BJ (cell line): ENCODE results near the gene MYADML2. TPM values are rescaled to one million over a fixed set of nuclear protein-coding genes. Genes with fewer than 3 reads are reported as not detected.

Source experiments
- CTCF ChIA-PET: fragments of 350-600 bp; formaldehyde crosslinking; extraction: SDS; loops from one replicate; lab custom pipeline; 2021; ENCODE audit warnings: antibody characterized with exemption, inconsistent platforms; lab: Yijun Ruan, JAX
- POLR2A ChIA-PET: fragments of 300-600 bp; sonication (Branson Sonifier 250); formaldehyde crosslinking; extraction: SDS; loops from one replicate; lab custom pipeline; 2021; ENCODE audit warnings: antibody characterized with exemption; lab: Charles Lee
- DNase-seq: peaks from one replicate; pipeline ENCODE4 v3.0.0-alpha.2; 2011; ENCODE audit warnings: low read depth
- H3K27me3 ChIP-seq: 2 replicates; pipeline ENCODE4 v1.6.0; 2011; ENCODE audit warnings: low read length; ENCODE audit not compliant: control insufficient read depth, insufficient read depth
- H3K36me3 ChIP-seq: 2 replicates; pipeline ENCODE4 v1.5.1; 2011; ENCODE audit warnings: low read length; ENCODE audit not compliant: control insufficient read depth, insufficient read depth
- H3K4me3 ChIP-seq: 2 replicates; pipeline ENCODE4 v1.5.1; 2011; ENCODE audit warnings: low read depth, mild to moderate bottlenecking, control low read depth, low read length
- polyA plus RNA-seq: library from polyadenylated mRNA; depleted of rRNA; stranded (reverse); fragments of >200 nt; gene quantifications from 2 replicates; pipeline ENCODE4 v1.2.3, GENCODE V29; 2011
- TF ChIP-seq, protein P1 (sequence below): IDR thresholded peaks from 2 replicates; pipeline ENCODE4 v1.5.1; 2011; ENCODE audit warnings: low read depth, mild to moderate bottlenecking, control low read depth, inconsistent platforms, low read length, moderate library complexity; ENCODE audit not compliant: insufficient read depth

Gene MYADML2
- polyA plus RNA-seq, 1 experiment: not detected

DNA sequence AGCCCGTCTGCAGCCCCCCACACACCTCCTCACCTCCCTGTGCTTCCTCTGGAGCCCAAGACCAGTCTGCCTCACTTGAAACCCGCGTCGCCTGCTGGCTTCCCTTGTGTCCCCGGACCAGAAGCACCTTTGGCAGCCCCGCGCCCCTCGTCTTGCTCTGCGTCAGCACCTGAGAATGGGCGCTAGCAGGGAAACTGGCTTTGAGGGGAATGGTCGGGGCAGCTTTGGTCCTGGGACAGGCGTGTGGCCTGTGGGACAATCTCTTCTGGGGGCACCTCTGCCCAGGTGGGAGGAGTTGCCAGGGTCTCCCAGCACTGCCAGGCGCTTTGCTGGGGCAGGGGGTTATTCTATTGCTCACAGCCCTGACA lies 15.9 kb downstream of the MYADML2 start:
- Histone ChIP-seq H3K4me3 (no peak overlapping the region), H3K27me3 (no peaks in the 10 kb centered on the region), H3K36me3 (peaks cover 20% of the 10 kb centered on the region)
- ChIA-PET POLR2A (no interaction called here), CTCF (no interaction called here)
- TF ChIP-seq, protein P1, sequence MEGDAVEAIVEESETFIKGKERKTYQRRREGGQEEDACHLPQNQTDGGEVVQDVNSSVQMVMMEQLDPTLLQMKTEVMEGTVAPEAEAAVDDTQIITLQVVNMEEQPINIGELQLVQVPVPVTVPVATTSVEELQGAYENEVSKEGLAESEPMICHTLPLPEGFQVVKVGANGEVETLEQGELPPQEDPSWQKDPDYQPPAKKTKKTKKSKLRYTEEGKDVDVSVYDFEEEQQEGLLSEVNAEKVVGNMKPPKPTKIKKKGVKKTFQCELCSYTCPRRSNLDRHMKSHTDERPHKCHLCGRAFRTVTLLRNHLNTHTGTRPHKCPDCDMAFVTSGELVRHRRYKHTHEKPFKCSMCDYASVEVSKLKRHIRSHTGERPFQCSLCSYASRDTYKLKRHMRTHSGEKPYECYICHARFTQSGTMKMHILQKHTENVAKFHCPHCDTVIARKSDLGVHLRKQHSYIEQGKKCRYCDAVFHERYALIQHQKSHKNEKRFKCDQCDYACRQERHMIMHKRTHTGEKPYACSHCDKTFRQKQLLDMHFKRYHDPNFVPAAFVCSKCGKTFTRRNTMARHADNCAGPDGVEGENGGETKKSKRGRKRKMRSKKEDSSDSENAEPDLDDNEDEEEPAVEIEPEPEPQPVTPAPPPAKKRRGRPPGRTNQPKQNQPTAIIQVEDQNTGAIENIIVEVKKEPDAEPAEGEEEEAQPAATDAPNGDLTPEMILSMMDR: no peak
- no peak for DNase-seq

DNA sequence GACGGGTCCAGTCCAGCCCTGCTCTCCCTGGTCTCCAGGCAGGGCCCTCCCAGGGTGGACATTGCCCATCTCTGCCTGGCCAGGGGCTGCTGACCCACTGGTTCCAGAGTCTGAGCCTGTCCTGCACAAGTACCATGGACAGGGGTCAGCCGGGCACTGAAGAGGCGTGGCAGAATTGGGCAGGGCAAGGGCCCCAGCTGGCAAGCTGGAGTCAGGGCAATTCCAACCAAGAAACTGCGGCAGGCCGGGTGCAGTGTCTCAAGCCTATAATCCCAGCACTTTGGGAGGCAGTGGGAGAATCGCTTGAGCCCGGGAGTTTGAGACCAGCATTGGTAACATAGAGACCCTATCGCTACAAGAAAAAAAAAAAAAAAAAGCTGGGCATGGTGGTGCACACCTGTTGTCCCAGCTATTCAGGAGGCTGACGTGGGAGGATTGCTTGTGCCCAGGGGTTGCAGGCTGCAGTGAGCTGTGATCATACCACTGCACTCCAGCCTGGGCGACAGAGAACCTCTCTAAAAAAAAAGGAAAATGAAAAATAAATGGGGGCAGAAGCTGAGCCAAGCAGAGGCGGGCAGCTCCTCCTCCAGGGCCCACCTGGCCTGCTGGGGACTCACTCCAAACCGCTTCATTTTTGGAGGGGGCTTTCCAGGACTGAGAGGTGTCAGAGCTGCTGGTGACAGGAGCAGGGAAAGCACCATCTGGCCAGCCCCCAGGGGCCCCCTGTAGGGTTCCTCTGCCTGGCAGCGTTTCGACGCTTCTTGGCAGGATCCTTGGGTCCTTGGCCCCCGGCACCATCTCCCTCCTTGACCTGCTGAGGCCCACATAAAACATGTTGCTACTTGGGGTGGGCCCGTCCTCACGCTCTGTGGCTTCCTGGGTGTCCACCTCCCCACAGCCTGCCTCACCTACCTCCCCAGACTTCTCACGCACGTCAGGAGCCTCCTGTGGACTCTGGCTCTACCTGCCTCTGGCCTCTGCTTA lies 16.6 kb downstream of the MYADML2 start:
- no peak overlapping the region for H3K4me3 ChIP-seq
- H3K36me3 ChIP-seq: peaks cover 20% of the 10 kb centered on the region
- DNase-seq: no peak
- no peaks in the 10 kb centered on the region for H3K27me3 ChIP-seq
- ChIA-PET POLR2A (interaction anchor here (0.5 kb wide), 1 partner anchor 126 kb away, joined by 5 read pairs; no protein-coding TSS in a partner anchor), CTCF (no interaction called here)
- TF ChIP-seq, protein P1: no peak

DNA sequence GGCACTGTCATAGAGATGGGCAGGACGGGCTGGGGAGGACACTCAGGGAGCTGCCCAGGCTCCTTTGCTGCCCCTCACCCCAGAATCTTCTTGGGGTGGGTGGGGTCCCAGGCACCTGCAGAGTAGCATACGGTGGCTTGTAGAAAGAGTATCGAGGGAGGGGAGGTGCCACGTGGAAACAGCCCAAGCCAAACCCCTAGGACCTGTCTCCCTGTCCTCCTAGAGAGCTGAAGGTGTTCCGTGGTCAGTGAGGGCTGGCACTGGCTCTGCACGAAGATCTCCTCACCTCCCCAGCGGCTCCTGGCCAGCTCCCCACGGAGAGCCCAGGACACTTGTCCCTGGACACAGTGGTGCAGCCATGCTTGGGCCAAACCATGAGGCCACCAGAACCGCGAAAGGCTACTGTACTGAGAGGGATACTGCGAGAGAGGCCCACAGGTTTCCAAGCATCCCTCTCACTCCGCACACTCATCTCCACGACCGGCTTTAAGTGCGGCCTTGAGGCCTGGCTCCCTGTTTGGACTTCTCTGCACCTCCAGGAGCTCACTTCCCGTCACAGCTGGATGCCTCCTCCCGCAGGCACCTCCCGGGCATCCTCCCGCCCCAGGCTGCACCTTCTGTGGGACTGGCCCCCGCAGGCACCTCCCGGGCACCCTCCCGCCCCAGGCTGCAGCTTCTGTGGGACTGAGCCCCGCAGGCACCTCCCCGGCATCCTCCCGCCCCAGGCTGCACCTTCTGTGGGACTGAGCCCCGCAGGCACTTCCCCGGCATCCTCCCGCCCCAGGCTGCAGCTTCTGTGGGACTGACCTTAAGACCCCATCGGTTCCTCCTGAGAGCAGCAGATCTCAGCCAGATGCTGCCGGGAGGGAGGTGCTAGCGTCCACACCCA lies 17.5 kb downstream of the MYADML2 start:
- DNase-seq: no peak
- Histone ChIP-seq H3K27me3 (no peaks in the 10 kb centered on the region), H3K36me3 (peaks cover 12% of the 10 kb centered on the region), H3K4me3 (no peak overlapping the region)
- TF ChIP-seq, protein P1: no peak
- ChIA-PET POLR2A (no interaction called here), CTCF (interaction anchor here (0.6 to 1.5 kb wide), 3 partner anchors 9 to 30 kb away, joined by 4 to 5 read pairs (median 4); no protein-coding TSS in a partner anchor)

DNA sequence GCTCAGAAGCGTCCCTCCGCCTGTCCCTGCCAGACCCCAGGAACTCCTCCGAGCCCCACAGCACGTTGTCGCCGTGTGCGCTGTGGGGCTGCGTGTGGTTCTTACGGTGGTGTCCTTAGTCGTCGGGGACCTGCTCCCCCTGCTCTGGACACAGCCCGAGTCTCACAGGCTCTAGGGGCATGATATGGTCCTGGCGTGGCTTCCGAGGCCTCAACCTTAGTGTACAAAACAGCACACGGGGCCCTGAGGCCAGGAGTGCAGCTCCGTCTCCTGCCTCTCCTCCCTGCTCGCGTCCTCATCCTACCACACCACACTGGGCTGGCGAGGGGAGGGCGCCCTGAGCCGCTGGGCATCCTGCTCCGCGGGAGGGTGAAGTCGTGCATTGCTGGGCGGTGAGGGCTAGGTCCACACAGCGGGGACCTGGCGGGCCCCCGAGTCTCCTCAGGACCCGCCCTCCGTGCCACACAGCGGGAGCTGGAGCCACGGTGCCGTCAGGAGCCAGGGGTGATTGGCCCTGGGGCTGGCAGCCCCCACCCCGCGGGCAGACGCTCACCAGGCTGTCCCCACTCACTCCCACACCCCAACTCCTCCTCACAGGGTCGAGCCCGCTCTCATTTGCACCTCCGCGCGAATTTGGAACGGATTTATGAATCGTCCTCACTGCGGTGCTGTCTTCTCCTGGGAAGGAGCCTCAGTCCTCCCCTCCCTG lies 18.3 kb downstream of the MYADML2 start:
- CTCF ChIA-PET: interaction anchor here (0.6 to 1.5 kb wide), 5 partner anchors 10 to 91 kb away, joined by 3 to 5 read pairs (median 4); no protein-coding TSS in a partner anchor
- no peak for DNase-seq
- Histone ChIP-seq H3K27me3 (no peaks in the 10 kb centered on the region), H3K4me3 (peak overlapping the region; percentile 90), H3K36me3 (peaks cover 8% of the 10 kb centered on the region)
- POLR2A ChIA-PET: no interaction called here
- TF ChIP-seq, protein P1: no peak
